Smooth muscle cell (in vitro differentiated cells): Measurements from ENCODE around the gene MRGPRD. TPM values are rescaled to one million over a fixed set of nuclear protein-coding genes. Genes with fewer than 3 reads are reported as not detected.

Experiments
- DNase-seq: peaks from one replicate; lab custom pipeline; 2025; ENCODE audit not compliant: unreplicated experiment; lab: John Stamatoyannopoulos, UW
- H2AFZ ChIP-seq: fragments of 200-600 bp; sonication (generic); 2 replicates; pipeline ENCODE4 v1.6.0; 2016; ENCODE audit warnings: antibody characterized with exemption, low read depth, mild to moderate bottlenecking
- H3F3A ChIP-seq: fragments of 200-600 bp; sonication (generic); 2 replicates; pipeline ENCODE4 v1.6.0; 2017; ENCODE audit warnings: antibody characterized with exemption, low read depth
- H3K27ac ChIP-seq: fragments of 200-600 bp; sonication (generic); 2 replicates; pipeline ENCODE4 v1.5.1; 2016; ENCODE audit warnings: low read depth, mild to moderate bottlenecking
- H3K27me3 ChIP-seq: fragments of 200-600 bp; sonication (generic); 2 replicates; pipeline ENCODE4 v1.6.1; 2016; ENCODE audit warnings: low read depth, mild to moderate bottlenecking
- H3K36me3 ChIP-seq: fragments of 200-600 bp; sonication (generic); 2 replicates; pipeline ENCODE4 v1.5.1; 2016; ENCODE audit warnings: low read depth
- H3K4me1 ChIP-seq: fragments of 200-600 bp; sonication (generic); 2 replicates; pipeline ENCODE4 v1.5.1; 2016; ENCODE audit warnings: low read depth
- H3K4me2 ChIP-seq: fragments of 200-600 bp; sonication (generic); 2 replicates; pipeline ENCODE4 v1.6.0; 2016; ENCODE audit warnings: mild to moderate bottlenecking
- H3K4me3 ChIP-seq: fragments of 200-600 bp; sonication (generic); 2 replicates; pipeline ENCODE4 v1.5.1; 2016; ENCODE audit warnings: mild to moderate bottlenecking
- H3K79me2 ChIP-seq: fragments of 200-600 bp; sonication (generic); 2 replicates; pipeline ENCODE4 v1.6.0; 2016; ENCODE audit warnings: low read depth, mild to moderate bottlenecking
- H3K9ac ChIP-seq: fragments of 200-600 bp; sonication (generic); 2 replicates; pipeline ENCODE4 v1.6.0; 2016; ENCODE audit warnings: low read depth
- H3K9me3 ChIP-seq: fragments of 200-600 bp; sonication (generic); replicated peaks from 2 replicates; pipeline ENCODE4 v1.5.1; 2016; ENCODE audit warnings: low read depth
- H4K20me1 ChIP-seq: fragments of 200-600 bp; sonication (generic); 2 replicates; pipeline ENCODE4 v1.6.0; 2016; ENCODE audit warnings: low read depth
- WGBS: methylation state at CpG from one replicate; pipeline ENCODE4 v1.1.7; 2016; ENCODE audit warnings: low lambda C conversion rate; 5-methylcytosine and 5-hydroxymethylcytosine counted together
- polyA plus RNA-seq: library from polyadenylated mRNA; unstranded; fragments of >200 nt; fragmentation: Nextera tagmentation; extraction: Ambion mirVana; gene quantifications from 2 replicates; pipeline ENCODE4 v1.2.1, GENCODE V29; 2016
- total RNA-seq: library from RNA; depleted of rRNA; stranded (reverse); fragments of >200 nt; gene quantifications from 2 replicates; pipeline ENCODE4 v1.2.3, GENCODE V29; 2014
- TF ChIP-seq, protein P1 (sequence below): fragments of 200-600 bp; sonication (generic); IDR thresholded peaks from 2 replicates; pipeline ENCODE4 v1.5.1; 2017; ENCODE audit warnings: borderline replicate concordance, mild to moderate bottlenecking, antibody characterized with exemption; ENCODE audit not compliant: insufficient read depth, poor library complexity, severe bottlenecking

MRGPRD gene
- total and polyA plus RNA-seq, 2 experiments from 2014 or later = not detected

DNA sequence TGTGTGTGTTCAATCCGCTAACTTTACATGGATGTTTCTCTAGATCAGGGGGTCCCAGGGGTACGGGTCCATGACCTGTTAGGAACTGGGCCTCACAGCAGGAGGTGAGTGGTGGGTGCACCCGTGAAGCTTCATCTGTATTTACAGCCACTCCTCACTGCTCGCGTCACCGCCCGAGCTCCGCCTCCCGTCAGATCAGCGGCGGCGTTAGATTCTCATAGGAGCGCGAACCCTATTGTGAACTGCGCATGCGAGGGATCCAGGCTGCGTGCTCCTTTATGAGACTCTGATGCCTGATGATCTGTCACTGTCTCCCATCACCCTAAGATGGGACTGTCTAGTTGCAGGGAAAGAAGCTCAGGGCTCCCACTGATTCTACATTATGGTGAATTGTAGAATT is 31.9 kb downstream of the MRGPRD start:
- WGBS = 95% methylated on average over 17 of the region's 17 CpGs
- H3K4me1 ChIP-seq = no peaks in the 10 kb centered on the region
- no peaks in the 10 kb centered on the region for H3K79me2 ChIP-seq
- H3K27me3 ChIP-seq = no peaks in the 10 kb centered on the region
- TF ChIP-seq, protein P1, sequence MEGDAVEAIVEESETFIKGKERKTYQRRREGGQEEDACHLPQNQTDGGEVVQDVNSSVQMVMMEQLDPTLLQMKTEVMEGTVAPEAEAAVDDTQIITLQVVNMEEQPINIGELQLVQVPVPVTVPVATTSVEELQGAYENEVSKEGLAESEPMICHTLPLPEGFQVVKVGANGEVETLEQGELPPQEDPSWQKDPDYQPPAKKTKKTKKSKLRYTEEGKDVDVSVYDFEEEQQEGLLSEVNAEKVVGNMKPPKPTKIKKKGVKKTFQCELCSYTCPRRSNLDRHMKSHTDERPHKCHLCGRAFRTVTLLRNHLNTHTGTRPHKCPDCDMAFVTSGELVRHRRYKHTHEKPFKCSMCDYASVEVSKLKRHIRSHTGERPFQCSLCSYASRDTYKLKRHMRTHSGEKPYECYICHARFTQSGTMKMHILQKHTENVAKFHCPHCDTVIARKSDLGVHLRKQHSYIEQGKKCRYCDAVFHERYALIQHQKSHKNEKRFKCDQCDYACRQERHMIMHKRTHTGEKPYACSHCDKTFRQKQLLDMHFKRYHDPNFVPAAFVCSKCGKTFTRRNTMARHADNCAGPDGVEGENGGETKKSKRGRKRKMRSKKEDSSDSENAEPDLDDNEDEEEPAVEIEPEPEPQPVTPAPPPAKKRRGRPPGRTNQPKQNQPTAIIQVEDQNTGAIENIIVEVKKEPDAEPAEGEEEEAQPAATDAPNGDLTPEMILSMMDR = no peak
- H3K9me3 ChIP-seq = no peaks in the 10 kb centered on the region
- H3K36me3 ChIP-seq = no peaks in the 10 kb centered on the region
- no peak overlapping the region for H3K9ac ChIP-seq
- H3K4me2 ChIP-seq = no peak overlapping the region
- H3K4me3 ChIP-seq = no peak overlapping the region
- no peak overlapping the region for H2AFZ ChIP-seq
- no peak overlapping the region for H3K27ac ChIP-seq
- peaks cover 5% of the 10 kb centered on the region for H3F3A ChIP-seq
- H4K20me1 ChIP-seq = no peaks in the 10 kb centered on the region
- no peak for DNase-seq

DNA sequence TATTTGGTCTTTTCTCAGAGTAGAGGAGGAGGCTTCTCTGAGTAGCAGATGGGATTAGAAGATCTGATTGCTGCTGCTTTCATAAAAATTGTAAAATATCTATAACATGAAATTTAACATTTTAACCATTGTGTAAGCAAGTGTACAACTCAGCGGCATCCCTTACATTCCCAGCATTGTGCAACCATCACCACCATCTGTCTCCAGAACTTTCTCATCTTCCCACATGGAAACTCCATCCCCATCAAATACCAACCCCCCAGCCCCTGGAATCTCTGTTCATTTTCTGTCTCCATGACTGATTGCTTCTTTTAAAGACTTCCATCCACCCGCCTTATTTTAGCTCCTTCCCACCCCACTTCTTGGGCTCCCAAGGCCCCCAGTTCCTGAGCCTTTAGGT is 32.3 kb downstream of the MRGPRD start:
- no peaks in the 10 kb centered on the region for H3K27me3 ChIP-seq
- H3K27ac ChIP-seq = no peak overlapping the region
- H3K9me3 ChIP-seq = no peaks in the 10 kb centered on the region
- H3F3A ChIP-seq = peaks cover 6% of the 10 kb centered on the region
- no peak overlapping the region for H3K4me2 ChIP-seq
- DNase-seq = no peak
- H3K79me2 ChIP-seq = no peaks in the 10 kb centered on the region
- no peak overlapping the region for H3K4me3 ChIP-seq
- TF ChIP-seq, protein P1 = no peak
- H3K36me3 ChIP-seq = no peaks in the 10 kb centered on the region
- H3K4me1 ChIP-seq = no peaks in the 10 kb centered on the region
- no peaks in the 10 kb centered on the region for H4K20me1 ChIP-seq
- H2AFZ ChIP-seq = no peak overlapping the region
- WGBS = 25% methylated on average over 2 of the region's 2 CpGs
- H3K9ac ChIP-seq = no peak overlapping the region

DNA sequence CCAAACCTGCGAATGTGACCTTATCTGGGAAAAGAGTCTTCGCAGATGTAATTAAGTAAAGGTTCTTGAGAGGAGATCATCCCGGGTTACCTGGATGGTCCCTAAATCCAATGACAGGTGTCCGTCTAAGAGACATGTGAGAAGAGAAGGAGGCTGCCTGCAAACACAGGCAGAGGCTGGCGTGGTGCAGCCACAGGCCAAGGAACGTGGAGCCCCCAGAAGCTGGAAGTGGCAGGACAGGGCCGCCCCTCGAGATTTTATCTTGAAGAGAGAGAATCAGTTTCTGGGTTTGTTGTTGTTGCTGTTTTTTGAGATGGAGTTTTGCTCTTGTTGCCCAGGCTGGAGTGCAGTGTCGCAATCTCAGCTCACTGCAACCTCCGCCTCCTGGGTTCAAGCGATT is 33.6 kb downstream of the MRGPRD start:
- no peak for DNase-seq
- H3K79me2 ChIP-seq = no peaks in the 10 kb centered on the region
- H3K27ac ChIP-seq = peak overlapping the region; percentile 97
- H3K4me3 ChIP-seq = no peak overlapping the region
- H3K4me2 ChIP-seq = peak overlapping the region; percentile 53
- H3K9me3 ChIP-seq = no peaks in the 10 kb centered on the region
- H3K27me3 ChIP-seq = no peaks in the 10 kb centered on the region
- H3F3A ChIP-seq = peaks cover 14% of the 10 kb centered on the region
- 78% methylated on average over 11 of the region's 11 CpGs for WGBS
- no peaks in the 10 kb centered on the region for H3K4me1 ChIP-seq
- H3K36me3 ChIP-seq = no peaks in the 10 kb centered on the region
- no peak overlapping the region for H2AFZ ChIP-seq
- no peaks in the 10 kb centered on the region for H4K20me1 ChIP-seq
- TF ChIP-seq, protein P1 = no peak
- H3K9ac ChIP-seq = peak overlapping the region; percentile 91

DNA sequence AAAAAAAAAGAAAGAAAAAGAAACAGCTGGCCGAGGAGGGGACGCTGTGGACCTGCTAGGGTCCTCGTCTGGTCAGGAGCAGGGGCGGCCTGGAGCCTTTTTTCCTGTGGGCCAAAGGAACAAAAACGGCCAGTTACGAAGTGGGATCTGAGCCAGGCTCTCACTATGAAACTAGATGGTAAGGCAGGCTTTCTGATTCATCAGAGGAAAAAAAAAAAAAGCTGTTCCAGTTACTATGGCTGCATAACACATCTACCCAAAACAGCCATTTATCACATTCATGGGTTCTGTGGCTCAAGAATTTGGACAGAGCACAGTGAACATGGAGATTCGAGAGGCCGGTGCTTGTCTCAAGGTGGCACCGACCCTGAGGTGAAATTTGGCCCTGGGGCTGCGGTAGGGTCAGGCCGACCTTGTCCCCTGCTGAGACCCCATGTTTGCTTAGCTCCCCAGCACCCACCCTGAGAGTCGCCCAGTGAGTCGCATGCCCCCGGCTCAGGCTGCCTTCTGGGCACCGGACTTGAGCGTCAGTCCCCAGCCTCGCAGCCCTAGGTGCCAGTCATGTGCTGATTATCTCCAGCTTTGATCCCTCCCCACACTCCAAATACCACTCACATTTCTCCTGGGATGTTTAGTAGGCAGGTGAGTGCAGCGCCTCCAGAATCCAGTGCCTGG is 34.2 kb downstream of the MRGPRD start:
- Histone ChIP-seq H4K20me1 (no peaks in the 10 kb centered on the region), H3K27me3 (no peaks in the 10 kb centered on the region), H3K27ac (peak overlapping the region; percentile 97), H3K4me3 (no peak overlapping the region), H3F3A (peaks cover 14% of the 10 kb centered on the region), H3K9me3 (no peaks in the 10 kb centered on the region), H2AFZ (no peak overlapping the region), H3K79me2 (no peaks in the 10 kb centered on the region), H3K36me3 (no peaks in the 10 kb centered on the region), H3K9ac (peak overlapping the region; percentile 91), H3K4me1 (no peaks in the 10 kb centered on the region), H3K4me2 (peak overlapping the region; percentile 53)
- TF ChIP-seq, protein P1 = no peak
- DNase-seq = no peak
- 65% methylated on average over 18 of the region's 18 CpGs for WGBS
